NCI-H2107 (cell line): ENCODE results near the gene SLC35E3.
"Not testable (repeated sequence)": the region's sequence is repeated elsewhere in the genome, so short reads cannot be mapped to it uniquely, and the experiment has no call there.

ENCODE experiments used
- DNase-seq: peaks from one replicate; lab custom pipeline; 2025; lab: John Stamatoyannopoulos, UW

SLC35E3 gene

GRCh38 chr12:68813242-68813593, 67.2 kb downstream of the SLC35E3 start:
- no peak for DNase-seq

GRCh38 chr12:68814490-68815231, 68.7 kb downstream of the SLC35E3 start:
- DNase-seq, result no peak

GRCh38 chr12:68815232-68815927, 69.4 kb downstream of the SLC35E3 start:
- no peak for DNase-seq

DNA sequence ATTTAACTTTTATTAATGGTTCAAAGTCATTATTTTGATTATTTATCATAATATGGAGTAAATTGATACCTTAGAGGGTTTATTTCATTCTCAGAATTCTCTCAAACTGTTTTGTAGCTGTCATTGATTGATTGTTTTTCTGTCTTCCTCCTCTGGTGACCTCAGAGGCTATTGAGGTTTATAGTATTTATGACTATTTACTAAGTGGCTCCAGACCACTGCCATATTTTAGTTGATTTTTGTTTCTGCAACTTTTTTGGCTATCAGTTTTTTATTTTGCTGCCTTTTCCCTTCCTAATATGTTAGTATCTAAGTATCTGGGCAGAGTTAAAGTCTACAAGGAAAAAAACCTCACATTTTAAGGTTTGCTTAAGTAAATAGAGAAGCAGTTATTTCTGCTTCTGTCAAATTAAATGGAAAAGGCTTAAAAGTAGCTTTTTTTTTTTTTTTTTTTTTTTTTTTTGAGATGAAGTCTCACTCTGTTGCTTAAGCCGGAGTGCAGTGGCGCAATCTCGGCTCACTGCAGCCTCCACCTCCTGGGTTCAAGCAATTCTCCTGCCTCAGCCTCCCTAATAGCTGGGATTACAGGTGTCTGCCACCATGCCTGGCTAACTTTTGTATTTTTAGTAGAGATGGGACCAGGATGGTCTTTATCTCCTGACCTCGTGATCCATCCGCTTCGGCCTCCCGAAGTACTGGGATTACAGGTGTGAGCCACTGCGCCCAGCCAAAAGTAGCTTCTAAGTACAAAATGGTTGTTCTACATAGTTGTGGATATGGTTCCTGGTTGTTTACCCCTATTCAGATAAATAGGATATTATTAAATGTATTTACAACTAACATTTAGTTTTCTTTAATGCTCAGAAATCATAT, 70.2 kb downstream of the SLC35E3 start:
- DNase-seq, result no peak

- DNase-seq, result not testable (repeated sequence)
Observed at GRCh38 chr12:68819481-68819880, 73.5 kb downstream of the SLC35E3 start.

DNA sequence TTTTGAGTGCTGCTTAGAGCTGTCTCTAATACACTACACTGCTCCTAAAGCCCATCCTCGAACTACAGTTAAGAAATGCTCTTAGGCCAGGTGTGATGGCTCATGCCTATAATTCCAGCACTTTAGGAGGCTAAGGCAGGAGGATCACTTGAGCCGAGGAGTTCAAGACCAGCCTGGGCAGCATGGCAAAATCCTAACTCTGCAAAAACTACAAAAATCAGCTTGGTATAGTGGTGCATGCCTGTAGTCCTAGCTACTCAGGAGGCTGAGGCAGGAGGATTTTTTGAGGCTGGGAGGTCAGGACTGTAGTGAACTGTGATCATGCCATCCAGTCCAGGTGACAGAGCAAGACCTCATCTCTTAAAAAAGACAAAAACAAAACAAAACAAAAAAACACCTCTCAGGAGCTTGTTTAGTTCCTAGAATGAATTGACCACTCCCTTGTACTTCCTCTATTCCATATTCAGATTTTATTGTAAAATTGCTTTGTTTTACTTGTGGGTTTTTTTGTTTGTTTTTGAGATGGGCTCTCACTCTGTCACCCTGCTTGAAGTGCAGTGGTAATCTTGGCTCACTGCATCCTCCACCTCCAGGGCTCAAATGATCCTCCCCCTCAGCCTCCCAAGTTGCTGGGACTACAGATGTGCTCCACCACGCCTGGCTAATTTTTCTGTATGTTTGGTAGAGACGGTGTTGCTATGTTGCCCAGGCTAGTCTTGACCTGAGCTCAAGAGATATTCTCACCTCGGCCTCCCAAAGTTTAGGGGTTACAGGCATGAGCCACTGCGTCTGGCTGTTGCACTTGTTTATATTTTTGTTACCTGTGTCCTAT, 75.6 kb downstream of the SLC35E3 start:
- DNase-seq, result no peak

DNA sequence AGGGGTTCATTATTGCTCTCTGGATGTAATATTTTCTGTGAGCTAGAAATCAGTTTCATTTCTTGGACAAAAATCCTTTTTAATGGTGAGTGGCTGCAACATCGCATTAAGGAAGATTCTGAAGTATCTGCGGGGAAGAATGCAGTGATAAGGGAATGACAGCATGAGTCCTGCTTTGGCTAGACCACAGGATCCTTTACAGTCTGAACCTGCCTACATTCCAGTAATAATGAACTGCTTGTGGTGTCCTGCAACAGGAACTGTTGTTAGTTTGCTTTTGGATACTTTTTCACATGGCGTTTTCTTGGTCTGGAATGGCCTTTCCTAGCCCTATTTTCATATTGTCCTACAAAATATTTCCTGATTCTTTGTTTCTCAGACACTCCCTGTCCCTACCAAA, 77.7 kb downstream of the SLC35E3 start:
- DNase-seq, result no peak

DNA sequence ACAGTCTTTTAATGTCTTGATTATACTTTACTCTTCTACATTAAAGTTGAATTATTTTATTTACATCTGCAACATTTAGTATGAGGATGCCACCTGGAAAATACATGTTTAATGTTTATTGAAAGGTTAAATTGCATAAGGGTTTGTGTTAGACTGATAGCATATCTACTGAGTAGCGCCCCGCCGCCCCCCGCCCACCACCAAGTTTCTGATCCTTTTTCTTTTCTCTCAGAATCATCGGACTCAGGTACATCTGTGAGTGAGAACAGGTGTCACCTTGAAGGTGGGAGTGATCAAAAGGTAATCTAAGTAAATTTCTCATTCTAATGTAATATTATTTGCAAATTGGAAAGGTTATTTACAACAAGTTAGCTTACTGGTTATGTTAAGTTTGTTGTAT, 78.2 kb downstream of the SLC35E3 start:
- no peak for DNase-seq

DNA sequence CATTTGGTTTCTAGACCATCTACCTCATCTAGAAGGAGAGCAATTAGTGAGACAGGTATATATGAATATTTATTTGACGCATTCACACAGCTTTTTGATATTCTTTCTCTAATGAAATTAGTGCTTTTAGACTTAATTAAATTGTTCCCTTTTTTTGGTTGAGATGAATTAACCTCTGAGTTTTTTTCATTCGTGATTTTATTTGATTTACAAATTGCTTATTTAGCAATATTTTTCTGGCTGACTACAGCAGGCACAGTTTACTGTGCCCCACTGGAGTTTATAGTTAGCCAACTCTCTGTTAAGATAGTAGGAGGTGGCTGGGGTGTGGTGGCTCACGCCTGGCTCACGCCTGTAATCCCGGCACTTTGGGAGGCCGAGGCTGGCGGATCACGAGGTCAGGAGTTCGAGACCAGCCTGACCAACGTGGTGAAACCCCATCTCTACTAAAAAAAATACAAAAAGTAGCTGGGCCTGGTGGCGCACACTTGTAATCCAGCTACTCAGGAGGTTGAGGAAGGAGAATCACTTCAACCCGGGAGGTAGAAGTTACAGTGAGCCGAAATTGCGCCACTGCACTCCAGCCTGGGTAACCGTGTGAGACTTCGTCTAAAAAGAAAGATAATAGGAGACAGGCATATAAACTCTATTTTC, 78.7 kb downstream of the SLC35E3 start:
- DNase-seq, result no peak

- DNase-seq, result no peak
Observed at GRCh38 chr12:68825569-68826217, 79.7 kb downstream of the SLC35E3 start.

DNA sequence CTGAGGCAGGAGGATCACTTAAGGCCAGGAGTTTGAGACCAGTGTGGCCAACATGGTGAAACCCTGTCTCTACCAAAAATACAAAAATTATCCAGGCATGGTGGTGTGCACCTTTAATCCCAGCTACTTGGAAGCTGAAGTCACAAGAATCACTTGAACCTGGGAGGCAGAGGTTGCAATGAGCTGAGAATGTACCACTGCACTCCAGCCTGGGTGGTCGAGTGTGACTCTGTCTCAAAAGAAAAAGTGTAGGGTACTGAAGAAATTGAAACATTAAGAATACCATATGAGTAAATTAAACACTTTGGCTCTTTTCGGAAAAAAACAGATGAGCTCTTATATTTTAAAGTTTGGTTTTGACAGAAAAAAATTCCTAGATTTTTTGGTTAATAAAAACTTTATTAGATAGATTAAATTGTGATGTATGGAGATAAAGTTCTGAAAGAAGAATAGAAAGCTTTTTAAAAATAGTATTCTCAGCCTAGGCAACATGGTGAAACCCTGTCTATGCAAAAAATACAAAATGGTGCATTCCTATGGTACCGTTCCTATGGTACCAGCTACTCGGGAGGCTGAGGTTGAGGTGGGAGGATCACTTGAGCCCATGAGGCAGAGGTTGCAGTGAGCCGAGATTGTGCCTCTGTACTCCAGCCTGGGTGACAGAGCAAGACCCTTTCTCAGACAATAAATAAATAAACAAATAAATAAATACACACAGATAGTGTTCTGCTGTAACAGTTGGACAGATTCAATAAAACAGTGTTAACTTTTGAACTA, 82.1 kb downstream of the SLC35E3 start:
- DNase-seq, result no peak

DNA sequence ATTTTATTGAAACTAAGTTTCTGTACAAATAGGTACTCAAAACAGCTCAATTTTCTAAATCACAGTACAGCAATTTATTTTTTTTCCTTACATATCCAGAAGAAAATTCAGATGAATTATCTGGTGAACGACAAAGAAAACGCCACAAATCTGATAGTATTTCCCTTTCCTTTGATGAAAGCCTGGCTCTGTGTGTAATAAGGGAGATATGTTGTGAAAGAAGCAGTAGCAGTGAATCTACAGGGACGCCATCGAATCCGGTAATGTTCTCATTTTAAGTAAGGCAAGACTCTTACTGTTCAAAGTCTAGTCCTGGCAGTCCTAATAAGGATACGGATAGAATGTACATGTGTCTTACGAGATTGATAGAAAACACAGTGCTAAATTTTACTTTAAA, 82.7 kb downstream of the SLC35E3 start:
- DNase-seq, result no peak
